ENCODE results near the gene HEATR5B. TPM values are rescaled to one million over a fixed set of nuclear protein-coding genes. Genes with fewer than 3 reads are reported as not detected.
"Not testable (repeated sequence)": the region's sequence is repeated elsewhere in the genome, so short reads cannot be mapped to it uniquely, and the experiment has no call there.

Gene HEATR5B
- total RNA-seq, 1 donor from 2014 or later = 15.7 TPM

DNA sequence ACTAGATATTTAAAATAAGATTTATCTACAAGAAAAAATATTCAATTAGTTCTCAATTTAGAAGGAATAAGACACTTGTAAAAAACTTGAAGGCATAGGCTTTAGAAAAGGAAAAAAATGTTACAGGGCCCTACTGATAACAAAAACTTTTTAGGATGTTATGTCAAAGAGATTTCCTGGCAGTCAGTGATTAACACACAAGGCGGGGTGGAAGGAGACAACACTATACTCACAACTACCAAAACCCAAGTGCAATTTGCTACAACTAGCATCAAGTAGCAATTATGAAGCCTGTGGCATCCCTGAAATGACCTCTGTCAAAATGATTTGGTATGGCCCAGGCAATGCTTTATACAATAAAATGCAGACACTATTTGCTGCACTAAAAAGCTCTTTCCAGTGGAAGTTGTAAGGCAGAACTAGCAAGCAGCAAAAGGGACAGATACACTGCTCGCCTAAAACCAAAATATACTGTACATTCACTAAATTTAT lies 133.1 kb downstream of the HEATR5B start:
- no peak for DNase-seq (ENCODE audit: low spot score)
- H3K36me3 Mint-ChIP-seq (ENCODE audit: low read depth) = no peaks in the 10 kb centered on the region
- H3K4me1 Mint-ChIP-seq (ENCODE audit: low read depth) = peaks cover 10% of the 10 kb centered on the region
- H3K9me3 Mint-ChIP-seq = no peaks in the 10 kb centered on the region
- H3K27me3 Mint-ChIP-seq (ENCODE audit: insufficient read depth) = no peaks in the 10 kb centered on the region
- no peak overlapping the region for H3K4me3 Mint-ChIP-seq
- H3K27ac Mint-ChIP-seq = no peak overlapping the region
- intact Hi-C loops (cut with micrococcal nuclease) = no loop called here

GRCh38 chr2:36949845-36950244 lies 134.3 kb downstream of the HEATR5B start:
- no peaks in the 10 kb centered on the region for H3K36me3 Mint-ChIP-seq (ENCODE audit: low read depth)
- no peak overlapping the region for H3K27ac Mint-ChIP-seq
- DNase-seq (ENCODE audit: low spot score) = no peak
- no peaks in the 10 kb centered on the region for H3K27me3 Mint-ChIP-seq (ENCODE audit: insufficient read depth)
- peaks cover 10% of the 10 kb centered on the region for H3K4me1 Mint-ChIP-seq (ENCODE audit: low read depth)
- no peaks in the 10 kb centered on the region for H3K9me3 Mint-ChIP-seq
- no peak overlapping the region for H3K4me3 Mint-ChIP-seq
- intact Hi-C loops (cut with micrococcal nuclease) = no loop called here

GRCh38 chr2:36945240-36945639 lies 138.9 kb downstream of the HEATR5B start:
- intact Hi-C loops (cut with micrococcal nuclease); H3K4me3 Mint-ChIP-seq; H3K4me1 Mint-ChIP-seq (ENCODE audit: low read depth); H3K27ac Mint-ChIP-seq; H3K9me3 Mint-ChIP-seq; DNase-seq (ENCODE audit: low spot score); H3K36me3 Mint-ChIP-seq (ENCODE audit: low read depth); H3K27me3 Mint-ChIP-seq (ENCODE audit: insufficient read depth): not testable (repeated sequence)

GRCh38 chr2:36941867-36942266 lies 142.3 kb downstream of the HEATR5B start:
- no peaks in the 10 kb centered on the region for H3K36me3 Mint-ChIP-seq (ENCODE audit: low read depth)
- no peak for DNase-seq (ENCODE audit: low spot score)
- H3K9me3 Mint-ChIP-seq = no peaks in the 10 kb centered on the region
- H3K27ac Mint-ChIP-seq = no peak overlapping the region
- intact Hi-C loops (cut with micrococcal nuclease) = no loop called here
- no peaks in the 10 kb centered on the region for H3K27me3 Mint-ChIP-seq (ENCODE audit: insufficient read depth)
- H3K4me3 Mint-ChIP-seq = no peak overlapping the region
- H3K4me1 Mint-ChIP-seq (ENCODE audit: low read depth) = no peaks in the 10 kb centered on the region

GRCh38 chr2:36936526-36936925 lies 147.6 kb downstream of the HEATR5B start:
- DNase-seq (ENCODE audit: low spot score); H3K4me1 Mint-ChIP-seq (ENCODE audit: low read depth); H3K9me3 Mint-ChIP-seq; H3K36me3 Mint-ChIP-seq (ENCODE audit: low read depth); H3K27ac Mint-ChIP-seq; H3K27me3 Mint-ChIP-seq (ENCODE audit: insufficient read depth); H3K4me3 Mint-ChIP-seq; intact Hi-C loops (cut with micrococcal nuclease): not testable (repeated sequence)

DNA sequence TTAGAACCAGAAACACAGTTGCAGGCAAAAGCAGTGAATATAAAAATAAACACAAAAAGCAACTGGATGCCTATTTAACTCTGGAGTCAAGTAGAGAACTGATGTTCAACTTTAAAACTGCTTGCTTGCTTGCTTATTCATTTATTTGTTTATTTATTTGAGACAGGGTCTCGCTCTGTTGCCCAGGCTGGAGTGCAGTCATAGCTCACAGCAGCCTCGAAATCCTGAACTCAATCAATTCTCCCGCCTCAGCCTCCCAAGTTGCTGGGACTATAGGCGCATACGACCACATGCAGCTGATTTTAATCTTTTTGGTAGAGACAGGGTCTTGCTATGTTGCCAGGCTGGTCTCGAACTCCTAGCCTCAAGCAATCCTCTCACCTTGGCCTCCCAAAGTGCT lies 152.5 kb downstream of the HEATR5B start:
- H3K9me3 Mint-ChIP-seq; H3K4me3 Mint-ChIP-seq; H3K27me3 Mint-ChIP-seq (ENCODE audit: insufficient read depth); H3K27ac Mint-ChIP-seq; H3K4me1 Mint-ChIP-seq (ENCODE audit: low read depth); DNase-seq (ENCODE audit: low spot score); intact Hi-C loops (cut with micrococcal nuclease); H3K36me3 Mint-ChIP-seq (ENCODE audit: low read depth): not testable (repeated sequence)

Other genes starting within 250 kb of the HEATR5B start
- gene STRN, start 117.8 kb downstream of the HEATR5B start, total RNA-seq = 28.8 and 29.0 TPM in 2 replicates
- 16.6 and 17.6 TPM in 2 replicates for gene GPATCH11, start 146 bp upstream of the HEATR5B start, total RNA-seq
- 40.5 and 41.9 TPM in 2 replicates for gene EIF2AK2, start 72.6 kb upstream of the HEATR5B start, total RNA-seq
- not detected in 2 replicates for gene SULT6B1, start 104.3 kb upstream of the HEATR5B start, total RNA-seq
- gene CEBPZOS, start 112.1 kb upstream of the HEATR5B start, total RNA-seq = 39.5 and 45.3 TPM in 2 replicates
- 75.4 and 79.2 TPM in 2 replicates for gene CEBPZ, start 147.2 kb upstream of the HEATR5B start, total RNA-seq
- gene NDUFAF7, start 147.3 kb upstream of the HEATR5B start, total RNA-seq = 23.0 and 27.1 TPM in 2 replicates
- 23.9 and 24.3 TPM in 2 replicates for gene PRKD3, start 240.5 kb upstream of the HEATR5B start, total RNA-seq

All from activated T-helper 1 cell treated with anti-CD3 and anti-CD28 coated beads, Interleukin-12 subunit alpha, Interleukin-12 subunit beta, Interleukin-2, Interleukin-4 antibody, amounts not matched to agents 30 ng/mL and 10 ng/mL and 1 ng/mL, durations not matched to agents 14 hours and 24 hours and 36 hours (primary cell).